GM21390 (cell line): Measurements from ENCODE around the gene CD58.
A peak's percentile ranks its signal among the peaks of the same experiment; 100 is the strongest.

ENCODE experiments used
- ATAC-seq: cut with Tn5 transposase; IDR thresholded peaks from one replicate; pipeline ENCODE4 v1.9.1; 2021; ENCODE audit not compliant: unreplicated experiment

The CD58 gene

DNA sequence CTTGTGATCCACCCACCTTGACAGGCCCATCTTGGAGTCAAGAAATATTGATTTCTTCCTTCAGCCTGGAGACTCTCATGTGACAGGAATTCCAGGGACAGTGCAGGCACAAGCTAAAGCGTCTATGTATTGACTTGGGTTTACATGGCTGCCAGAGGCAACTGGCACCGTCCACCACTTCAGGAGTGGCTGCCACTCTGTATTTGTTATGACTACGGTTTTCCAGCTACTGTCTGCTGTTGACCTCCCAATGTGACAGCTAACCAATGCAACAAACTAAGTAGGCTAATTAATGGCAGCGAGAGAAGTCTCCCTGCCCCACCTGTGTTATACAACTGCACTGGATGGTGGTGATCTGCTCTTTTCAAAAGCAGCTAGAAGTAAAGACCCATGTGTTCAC is 56.9 kb downstream of the CD58 start:
- no peak for ATAC-seq

DNA sequence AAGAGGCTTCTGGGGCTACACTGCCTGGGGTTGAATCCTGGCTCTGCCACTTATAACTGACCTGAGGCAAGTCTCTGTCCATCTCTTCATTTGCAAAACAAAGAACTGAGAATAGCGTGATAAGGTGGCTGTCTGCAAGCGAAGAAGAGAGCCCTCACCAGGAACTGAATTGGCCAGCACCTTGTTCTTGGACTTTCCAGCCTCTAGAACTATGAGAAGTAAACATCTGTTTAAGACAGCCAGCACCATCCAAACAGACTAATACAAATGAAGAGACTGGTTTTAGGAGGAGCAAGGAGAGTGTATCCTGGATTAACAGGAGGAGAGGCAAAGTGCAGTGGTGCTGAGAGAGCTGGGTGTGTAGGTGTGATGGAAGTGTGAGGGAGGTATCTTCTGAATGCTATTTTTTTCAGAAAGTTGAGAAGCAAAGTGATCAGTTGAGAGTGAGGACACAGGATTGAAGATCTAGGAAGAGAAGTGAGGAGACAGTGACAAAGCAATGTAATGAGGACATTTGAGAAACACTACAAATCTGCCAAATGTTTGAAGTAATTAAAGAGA is 59.3 kb downstream of the CD58 start:
- ATAC-seq = no peak

DNA sequence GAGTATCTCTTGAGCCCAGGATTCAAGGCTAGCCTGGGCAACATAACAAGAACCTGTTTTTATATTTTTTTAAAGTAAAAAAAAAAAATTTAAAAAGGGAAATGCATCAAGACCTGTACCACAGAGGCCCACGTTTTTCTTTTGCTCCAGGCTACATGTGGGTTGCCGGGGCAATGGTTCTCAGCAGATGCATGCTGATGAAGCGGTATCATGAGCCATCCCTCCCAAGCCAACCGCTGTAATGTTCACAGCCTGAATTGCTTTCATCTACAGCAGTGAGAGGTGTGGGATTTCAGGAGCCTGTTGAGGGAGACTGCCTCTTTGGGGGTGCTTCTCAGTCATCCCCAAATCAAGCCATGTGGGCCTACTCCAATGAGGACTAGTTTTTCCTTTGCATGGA is 60.5 kb downstream of the CD58 start:
- no peak for ATAC-seq

DNA sequence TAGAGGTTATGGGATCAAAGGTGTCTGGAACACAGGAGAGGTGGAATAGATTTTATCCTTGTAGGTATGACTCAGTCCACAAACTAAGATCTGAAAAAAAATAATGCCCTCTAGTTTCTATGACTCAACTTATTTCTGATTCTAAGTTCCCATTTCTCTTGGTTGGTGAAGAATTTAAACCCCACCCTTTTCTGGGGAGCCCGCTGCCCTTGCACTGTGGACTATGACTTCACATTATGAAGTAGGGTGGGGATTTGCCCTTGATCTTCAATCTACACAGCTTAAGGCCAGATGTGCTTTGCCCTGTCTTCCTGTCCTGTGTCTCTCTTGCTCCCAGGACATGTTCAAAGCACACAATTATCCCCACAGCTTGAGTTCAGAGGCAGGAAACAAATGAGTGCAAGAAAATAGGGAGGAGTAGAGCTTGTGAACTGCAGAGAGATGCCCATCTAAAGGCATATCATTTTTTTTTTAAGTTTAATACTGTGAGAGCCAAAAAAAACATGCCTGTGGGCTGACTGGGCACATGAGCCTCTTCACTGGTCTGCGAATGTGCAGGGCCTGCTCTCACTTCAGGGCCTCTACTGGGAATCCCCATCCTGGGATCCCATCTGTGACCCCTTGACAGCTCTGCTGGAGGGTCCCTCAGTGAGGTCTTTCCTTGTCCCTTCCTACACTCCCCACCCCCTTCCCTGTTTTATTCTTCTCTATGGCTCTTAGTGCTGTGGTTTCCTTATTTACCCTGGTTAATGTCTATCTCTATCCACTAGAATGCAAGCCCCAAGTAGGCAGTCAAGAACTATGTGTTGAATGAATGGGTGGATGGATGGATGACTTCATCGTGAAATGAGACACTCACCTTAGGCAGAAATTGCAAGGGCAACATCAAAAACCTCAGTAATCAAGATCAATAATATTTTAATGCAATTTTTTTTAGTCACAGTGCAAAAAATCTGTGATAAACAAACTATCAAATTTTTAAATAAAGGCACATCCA is 61.5 kb downstream of the CD58 start:
- peak; percentile 41 for ATAC-seq

DNA sequence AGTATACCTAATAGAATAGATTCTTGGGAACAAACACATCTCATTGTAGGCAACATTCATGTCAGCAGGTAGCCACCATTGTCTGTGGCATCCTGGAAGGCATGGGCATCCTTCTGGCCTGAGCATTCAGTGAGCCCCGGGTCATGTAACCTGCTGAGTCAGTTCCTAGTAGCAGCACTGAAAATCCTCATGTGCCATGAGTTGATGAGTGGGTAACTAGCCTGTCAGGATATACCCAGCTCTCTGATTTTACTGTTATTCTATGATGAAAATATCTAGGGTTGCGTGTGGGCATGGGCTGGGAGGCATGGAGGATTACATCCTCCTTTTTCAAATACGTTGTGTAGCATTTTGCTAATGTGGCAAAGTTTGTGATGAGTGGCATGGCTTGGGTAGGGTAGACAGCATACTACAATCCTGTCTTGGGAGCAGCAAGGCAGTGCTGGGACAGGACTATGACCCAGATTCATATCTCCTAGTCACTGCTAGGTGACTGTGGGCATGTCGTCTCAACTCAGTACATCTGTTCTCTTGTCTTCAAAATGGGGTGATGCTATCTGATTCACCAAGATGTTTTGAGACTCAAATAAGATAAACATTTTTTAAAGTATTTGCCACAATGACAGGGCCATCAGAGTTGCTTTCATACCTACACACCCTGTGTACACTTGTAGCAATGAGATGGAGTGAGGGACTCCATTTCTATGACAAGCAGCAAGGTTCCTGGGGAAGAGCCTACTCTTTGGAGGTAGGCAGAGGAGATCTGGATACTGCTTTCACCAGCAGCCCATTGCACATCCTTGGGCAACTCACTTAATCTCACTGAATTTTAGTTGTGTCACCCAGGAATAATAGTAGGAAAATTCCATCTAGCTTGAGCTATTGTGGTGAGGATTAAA is 62.5 kb downstream of the CD58 start:
- no peak for ATAC-seq

DNA sequence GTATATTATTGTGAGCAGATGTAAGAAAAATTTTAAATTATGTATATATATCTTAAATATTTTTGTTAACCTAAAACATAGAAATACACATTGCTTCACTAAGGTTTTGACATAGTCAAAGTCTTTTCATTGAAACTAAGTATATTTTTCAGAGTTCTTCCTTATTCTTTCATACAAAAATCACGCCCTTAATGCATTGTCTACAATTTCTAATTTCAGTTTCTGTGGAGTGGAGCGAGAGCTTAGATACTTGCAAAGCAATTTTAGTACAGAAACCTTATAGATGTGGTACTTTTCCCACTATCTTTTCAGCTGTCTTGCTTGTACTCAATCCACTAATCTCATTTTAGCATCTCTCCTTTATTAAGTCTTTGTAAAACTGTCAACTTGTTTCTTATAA is 63.2 kb downstream of the CD58 start:
- ATAC-seq = no peak

DNA sequence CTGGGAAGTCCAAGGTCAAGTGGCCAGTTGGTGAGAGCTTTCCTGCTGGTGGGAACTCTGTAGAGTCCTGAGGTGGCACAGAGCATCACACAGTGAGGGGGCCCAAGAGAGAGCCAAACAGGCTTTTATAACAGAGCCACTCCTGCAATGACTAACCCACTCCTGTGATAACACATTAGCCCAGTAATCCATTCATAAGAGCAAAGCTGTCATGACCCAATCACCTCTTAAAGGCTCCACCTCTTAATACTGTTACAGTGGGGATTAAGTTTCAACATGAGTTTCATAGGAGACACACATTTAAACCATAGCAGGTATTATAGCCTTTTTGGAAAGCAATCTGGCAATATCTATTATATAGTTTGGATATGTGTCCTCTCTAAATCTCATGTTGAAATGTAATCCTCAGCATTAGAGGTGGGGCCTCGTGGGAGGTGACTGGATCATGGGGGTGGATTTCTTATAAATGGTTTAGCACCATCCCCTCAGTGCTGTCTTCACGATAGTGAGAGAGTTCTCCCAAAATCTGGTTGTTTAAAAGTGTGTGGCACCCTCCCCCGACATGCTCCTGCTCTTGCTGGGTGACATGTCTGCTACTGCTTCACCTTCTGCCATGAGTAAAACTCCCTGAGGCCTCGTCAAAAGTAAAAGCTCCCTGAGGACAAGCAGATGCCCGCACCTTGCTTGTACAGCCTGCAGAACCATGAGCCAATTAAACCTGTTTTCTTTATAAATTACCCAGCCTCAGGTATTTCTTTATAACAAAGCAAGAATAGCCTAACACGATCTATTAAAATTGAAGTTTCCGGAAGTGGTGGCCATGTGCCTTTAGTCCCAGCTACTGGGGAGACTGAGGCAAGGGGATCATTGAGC is 64.5 kb downstream of the CD58 start:
- no peak for ATAC-seq

DNA sequence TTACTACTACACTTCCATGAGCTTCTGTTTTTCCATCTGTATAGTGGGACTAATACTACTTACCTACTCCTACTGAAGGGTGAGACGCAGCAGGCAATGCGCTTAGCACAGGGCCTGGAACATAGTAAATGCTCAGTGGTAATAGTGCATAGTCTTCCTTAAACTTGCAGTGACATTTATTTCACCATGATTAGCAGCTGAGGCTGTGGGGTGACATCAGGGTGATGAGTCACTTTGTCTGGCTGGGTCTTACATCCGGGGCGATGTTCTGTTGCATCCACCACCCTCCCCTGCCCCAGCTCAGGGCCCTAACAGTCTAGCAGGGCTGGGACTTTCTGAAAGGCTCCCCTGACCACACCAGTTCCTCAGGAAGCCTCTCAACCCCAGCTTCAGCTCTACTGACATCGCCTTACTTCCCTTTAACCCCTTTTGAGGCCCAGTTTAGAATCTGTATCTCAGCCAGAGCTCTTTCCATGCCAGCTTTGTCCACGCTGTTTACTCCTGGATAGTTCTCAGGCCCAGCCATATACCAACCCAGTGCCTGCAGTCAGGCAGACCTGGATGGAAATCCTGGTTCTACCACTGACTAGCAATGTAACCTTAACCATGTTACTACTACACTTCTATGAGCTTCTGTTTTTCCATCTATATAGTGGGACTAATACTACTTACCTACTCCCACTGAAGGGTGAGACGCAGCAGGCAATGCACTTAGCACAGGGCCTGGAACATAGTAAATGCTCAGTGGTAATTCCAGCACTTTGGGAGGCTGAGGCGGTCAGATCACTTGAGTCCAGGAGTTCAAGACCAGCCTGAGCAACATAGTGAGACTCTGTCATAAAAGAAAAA is 66.3 kb downstream of the CD58 start:
- peak; percentile 84 for ATAC-seq

DNA sequence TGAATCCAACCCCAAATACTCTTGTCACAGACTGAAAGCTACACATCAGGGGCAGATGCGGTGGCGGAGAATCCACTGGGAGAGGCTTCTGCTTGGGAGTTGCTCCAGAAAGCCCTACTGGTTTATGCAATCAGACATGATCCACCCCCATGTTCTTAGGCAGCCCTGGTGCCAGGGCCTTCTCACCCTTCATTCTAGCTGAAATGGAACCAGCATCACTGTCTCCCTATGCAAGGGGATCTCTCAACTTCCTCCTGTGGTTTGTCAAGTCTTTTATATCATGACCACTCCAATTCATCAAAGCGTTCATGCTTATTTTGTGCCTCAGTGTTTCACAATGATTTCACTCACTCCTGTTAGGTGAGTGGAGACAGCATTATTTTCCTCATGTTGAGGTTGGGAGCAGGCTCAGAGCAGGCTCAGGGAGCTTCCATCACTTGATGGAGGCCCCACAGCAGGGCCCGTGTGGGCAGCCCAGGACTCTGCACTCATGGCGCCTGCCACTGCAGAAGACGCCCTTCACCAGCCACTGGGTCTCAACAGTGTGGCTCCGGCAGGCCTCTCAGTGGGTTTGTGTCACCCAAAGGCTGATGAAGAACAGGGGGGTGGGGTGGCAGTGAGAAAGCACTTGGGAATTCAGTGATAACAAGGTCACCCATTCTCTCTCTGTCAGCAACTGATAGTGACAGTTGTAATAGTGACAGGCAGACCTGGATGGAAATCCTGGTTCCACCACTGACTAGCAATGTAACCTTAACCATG is 67.1 kb downstream of the CD58 start:
- no peak for ATAC-seq

DNA sequence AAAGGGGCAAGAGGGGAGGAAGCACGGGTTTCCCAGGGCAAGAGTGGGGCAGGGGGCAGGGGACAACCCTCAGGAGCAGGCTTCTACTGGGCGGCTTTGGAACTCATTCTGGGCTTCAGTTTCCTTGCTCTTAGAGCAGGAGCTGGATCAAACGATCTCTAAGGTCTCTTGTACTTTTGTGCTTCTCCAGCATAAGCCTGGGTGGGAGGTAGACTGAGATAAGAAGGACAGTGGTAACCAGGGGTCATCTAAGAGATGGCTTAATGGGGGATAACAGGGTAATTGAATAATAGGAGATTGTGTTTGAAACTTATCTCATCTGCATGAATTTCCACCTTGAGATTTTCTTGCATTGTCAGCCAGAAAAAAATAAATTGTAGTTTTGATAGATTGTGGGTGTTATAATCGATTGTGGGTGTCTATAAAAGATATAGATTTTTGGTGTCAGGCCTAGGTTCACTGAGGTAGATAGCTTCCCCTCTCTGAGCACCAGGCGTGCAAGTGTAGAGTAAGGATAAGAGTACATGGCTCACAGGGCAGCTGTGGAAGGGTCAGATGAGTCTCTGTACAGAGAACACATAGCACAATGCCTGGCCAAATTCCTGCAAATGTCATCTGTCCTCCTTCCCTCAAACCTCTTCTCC is 68.0 kb downstream of the CD58 start:
- ATAC-seq = no peak

DNA sequence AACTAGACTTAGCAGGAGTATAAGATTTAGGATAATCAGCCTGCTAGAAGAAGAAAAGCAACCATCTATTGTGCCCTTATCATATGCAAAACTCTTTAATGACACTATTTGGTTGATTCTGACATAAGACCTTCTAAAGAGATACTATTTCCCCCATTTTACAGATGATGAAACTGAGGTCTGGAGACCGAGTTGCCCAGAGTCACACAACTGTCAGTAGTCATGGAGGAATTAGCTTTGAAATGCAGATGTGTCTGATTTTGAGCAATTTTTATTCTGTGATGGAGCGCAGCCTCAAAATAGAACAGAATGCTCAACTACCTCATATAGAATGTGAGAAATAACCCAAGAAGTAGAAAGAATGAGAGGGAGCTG is 69.0 kb downstream of the CD58 start:
- no peak for ATAC-seq

DNA sequence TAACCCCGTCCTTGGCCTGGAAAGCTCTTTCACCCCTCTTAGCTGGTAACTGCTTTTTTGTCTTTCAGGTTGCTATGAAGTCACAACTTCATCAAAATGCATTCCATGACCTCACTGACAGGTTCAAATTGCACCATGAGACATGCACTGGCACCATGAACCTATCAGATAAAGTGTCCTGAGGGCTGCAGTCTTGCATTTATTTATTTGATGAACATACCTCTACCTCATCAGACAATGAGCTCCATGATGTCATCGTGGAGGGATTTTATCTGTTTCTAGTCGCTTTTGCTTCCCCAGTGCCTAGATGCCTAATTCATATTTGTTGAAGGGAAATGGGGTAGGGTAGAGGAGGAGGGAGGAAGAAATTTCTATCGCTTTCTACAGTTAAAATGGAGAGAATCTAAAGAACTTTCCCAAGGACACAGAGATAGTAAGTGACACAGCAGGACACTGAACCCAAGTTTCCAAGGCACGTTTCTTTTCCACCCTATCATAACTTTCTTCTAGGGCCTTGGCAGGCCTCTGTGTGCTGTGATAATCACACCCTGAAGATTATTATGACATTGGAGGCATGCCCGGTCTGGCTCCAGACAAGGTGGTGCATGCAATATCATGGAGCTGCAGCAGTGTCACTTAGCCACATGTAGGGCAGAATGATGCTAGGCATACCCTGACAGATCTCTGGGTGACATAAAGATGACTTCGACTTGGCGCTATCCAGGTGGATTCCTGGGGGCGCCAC is 69.5 kb downstream of the CD58 start:
- no peak for ATAC-seq

DNA sequence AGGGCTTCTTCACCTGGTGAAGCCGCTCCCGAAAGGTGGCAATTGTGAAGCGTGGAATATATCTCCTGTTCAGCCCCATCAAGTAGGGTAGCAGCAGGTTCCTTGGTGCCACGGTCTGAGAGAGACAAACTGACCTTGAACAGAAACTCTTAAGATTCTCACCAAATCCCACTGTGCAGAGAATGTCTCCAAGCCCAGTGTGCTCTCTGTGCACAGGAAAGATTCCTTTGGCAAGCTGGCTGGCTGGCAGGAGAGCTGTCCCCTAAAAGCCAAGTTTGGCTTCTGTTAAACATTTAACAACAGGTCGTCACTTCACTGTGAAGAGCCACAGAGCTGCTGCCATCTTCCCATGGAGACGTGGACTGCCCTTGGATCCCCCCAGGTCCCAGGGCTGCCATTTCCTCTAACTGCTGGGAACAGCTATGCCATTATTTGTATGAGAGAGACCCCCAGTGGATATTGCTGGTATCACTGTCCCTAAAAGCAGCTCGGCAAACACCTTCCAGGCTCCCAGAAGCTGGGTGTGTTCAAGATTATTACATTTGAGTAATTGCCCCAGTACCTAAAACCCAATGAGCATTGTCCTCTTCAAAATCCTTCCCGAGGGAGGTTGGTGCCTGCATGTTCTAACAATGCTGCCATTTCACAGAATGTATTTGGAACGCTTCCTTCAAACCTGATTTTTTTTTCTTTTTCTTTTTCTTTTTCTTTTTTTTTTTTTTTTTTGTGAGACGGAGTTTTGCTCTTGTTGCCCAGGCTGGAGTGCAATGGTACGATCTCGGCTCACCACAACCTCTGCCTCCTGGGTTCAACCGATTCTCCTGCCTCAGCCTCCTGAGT is 71.8 kb downstream of the CD58 start:
- peak; percentile 71 for ATAC-seq

DNA sequence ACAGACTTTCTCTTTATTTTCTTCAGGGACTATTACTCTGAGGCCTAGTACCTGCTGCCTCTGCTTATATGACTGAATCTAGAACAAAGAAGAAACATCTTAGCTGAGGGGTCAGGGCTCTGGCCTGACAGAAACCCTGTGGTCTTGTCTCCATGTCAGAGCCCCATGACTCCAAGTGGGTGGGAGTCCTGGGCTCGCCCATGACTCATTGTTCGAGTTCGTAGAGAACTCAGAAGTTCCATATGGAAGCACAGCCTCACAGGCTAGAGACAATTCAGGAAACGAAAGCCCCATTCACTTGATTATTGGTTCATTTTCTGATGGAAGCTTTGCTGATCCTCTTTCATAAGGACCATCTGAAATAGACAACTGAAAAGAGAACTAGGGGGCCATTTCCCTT is 73.2 kb downstream of the CD58 start:
- no peak for ATAC-seq

DNA sequence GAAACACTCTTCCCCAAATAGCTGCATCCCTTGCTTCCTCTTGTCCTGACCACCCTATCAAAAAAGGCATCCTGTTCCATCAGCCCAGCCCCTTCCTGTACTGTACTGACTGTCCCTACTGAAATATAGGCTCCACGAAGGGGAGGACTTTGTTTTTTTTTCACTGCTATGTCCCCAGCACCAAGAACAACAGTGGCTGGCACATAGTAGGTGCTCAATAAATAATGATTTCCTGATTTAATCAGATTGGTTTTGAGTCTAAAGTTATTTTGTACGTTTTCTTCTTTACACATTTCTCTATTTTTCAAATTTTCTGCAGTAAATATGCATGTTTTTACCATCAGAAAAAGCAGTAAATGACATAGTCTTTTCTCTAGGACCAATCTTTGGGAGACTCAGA is 73.9 kb downstream of the CD58 start:
- ATAC-seq = no peak

DNA sequence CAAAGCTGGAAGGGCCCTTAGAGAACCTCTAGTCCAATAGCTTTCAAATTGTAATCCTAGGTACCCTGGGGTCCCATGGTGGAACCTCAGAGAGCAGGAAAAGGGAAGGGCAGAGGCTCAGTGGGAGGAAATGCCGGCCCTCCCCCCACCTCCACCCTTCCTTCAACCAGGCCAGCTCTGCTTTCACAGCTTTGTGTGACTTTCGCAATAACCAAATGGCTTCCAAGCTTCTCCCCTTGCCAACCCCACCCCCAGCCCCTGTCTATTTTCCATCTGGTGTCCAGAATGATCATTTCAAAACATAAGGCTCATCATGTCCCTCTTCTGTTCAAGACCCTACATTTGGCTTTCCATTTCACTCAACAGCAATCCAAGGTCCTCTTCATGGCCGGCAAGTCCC is 74.4 kb downstream of the CD58 start:
- no peak for ATAC-seq

DNA sequence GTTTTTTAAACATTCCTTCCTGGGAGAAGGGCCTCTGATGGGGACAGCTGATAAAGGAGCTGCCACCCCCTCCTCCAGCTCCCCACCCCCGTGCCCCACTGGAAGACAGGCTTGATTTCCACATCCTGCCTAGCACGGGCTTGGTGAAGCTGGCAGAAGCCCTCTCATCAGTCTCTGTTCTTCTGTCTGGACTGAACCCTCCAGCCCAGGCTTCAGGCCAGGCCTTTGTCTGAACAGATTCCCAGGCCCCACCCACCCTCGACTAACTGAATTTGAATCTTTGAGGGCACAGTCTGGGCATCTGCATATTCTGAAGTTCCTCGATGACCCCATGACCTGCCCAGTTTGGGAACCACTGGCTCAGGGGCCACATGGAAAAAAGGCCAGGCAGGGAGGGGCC is 75.3 kb downstream of the CD58 start:
- no peak for ATAC-seq
